ENCODE measurements around the gene SBF1. TPM values are rescaled to one million over a fixed set of nuclear protein-coding genes. Genes with fewer than 3 reads are reported as not detected.

SBF1 gene
- total RNA-seq, 2 experiments from 2014 or later: 220 to 227 TPM

- Mint-ChIP-seq H3K27ac (no peak overlapping the region), H3K4me1 (ENCODE audit: low read depth) (peaks cover 7% of the 10 kb centered on the region), H3K4me3 (no peak overlapping the region), H3K9me3 (no peaks in the 10 kb centered on the region), H3K27me3 (no peaks in the 10 kb centered on the region), H3K36me3 (ENCODE audit: low read depth) (peaks cover 65% of the 10 kb centered on the region)
- Histone ChIP-seq H3K4me3 (ENCODE audit: low read length) (no peak overlapping the region), H3K27me3 (ENCODE audit: control insufficient read depth in 1 of 2, insufficient read depth in 2 of 2, low read length in 2 of 2) (no peaks in the 10 kb centered on the region), H3K36me3 (ENCODE audit: insufficient read depth, low read length) (peaks cover 52% of the 10 kb centered on the region), H3K27ac (ENCODE audit: low read depth in 1 of 2, low read length in 2 of 2) (no peak overlapping the region), H3K4me1 (ENCODE audit: insufficient read depth, low read length) (peaks cover 2% of the 10 kb centered on the region), H3K9me3 (ENCODE audit: control insufficient read depth in 1 of 2, insufficient read depth in 1 of 2, low read length in 2 of 2) (no peaks in the 10 kb centered on the region)
- POLR2A ChIA-PET: interaction anchor here (0.8 kb wide), 1 partner anchor 10 kb away, joined by 3 read pairs; no protein-coding TSS in a partner anchor
- DNase-seq: no peak
- CTCF ChIA-PET: no interaction called here
- intact Hi-C loops (cut with DNase I, micrococcal nuclease): no loop called here
- no peak for TF ChIP-seq CTCF (IDR thresholded peaks at IDR 0.05)
- no peak for ATAC-seq (ENCODE audit: poor library complexity)
These were observed 41.2 kb upstream of the SBF1 start for GRCh38 chr22:50516068-50516467.

GRCh38 chr22:50513175-50513574, 38.3 kb upstream of the SBF1 start:
- H3K9me3 ChIP-seq (ENCODE audit: control insufficient read depth in 1 of 2, insufficient read depth in 1 of 2, low read length in 2 of 2): no peaks in the 10 kb centered on the region
- H3K27ac ChIP-seq (ENCODE audit: low read depth in 1 of 2, low read length in 2 of 2): no peak overlapping the region
- ChIA-PET CTCF (no interaction called here), POLR2A (interaction anchor here (1.2 to 2.1 kb wide), 3 partner anchors 12 to 108 kb away, joined by 3 to 7 read pairs (median 5); partner anchors contain the start of gene SCO2)
- ATAC-seq (ENCODE audit: poor library complexity) (no peak), DNase-seq (no peak)
- H3K36me3 ChIP-seq (ENCODE audit: insufficient read depth, low read length): peaks cover 34% of the 10 kb centered on the region
- H3K4me1 ChIP-seq (ENCODE audit: insufficient read depth, low read length): peaks cover 11% of the 10 kb centered on the region
- peaks cover 42% of the 10 kb centered on the region for H3K36me3 Mint-ChIP-seq (ENCODE audit: low read depth)
- no peaks in the 10 kb centered on the region for H3K9me3 Mint-ChIP-seq
- intact Hi-C loops (cut with DNase I, micrococcal nuclease): no loop called here
- TF ChIP-seq CTCF (IDR thresholded peaks at IDR 0.05): no peak
- no peak overlapping the region for H3K4me3 Mint-ChIP-seq
- no peaks in the 10 kb centered on the region for H3K27me3 Mint-ChIP-seq
- peaks cover 21% of the 10 kb centered on the region for H3K4me1 Mint-ChIP-seq (ENCODE audit: low read depth)
- no peaks in the 10 kb centered on the region for H3K27me3 ChIP-seq (ENCODE audit: control insufficient read depth in 1 of 2, insufficient read depth in 2 of 2, low read length in 2 of 2)
- no peak overlapping the region for H3K27ac Mint-ChIP-seq
- no peak overlapping the region for H3K4me3 ChIP-seq (ENCODE audit: low read length)

GRCh38 chr22:50508897-50509296, 34.1 kb upstream of the SBF1 start:
- ChIA-PET CTCF (interaction anchor here (2.0 to 3.6 kb wide), 5 partner anchors 11 to 112 kb away, joined by 5 to 42 read pairs (median 11); partner anchors contain the start of genes SCO2 and SYCE3), POLR2A (interaction anchor here (0.7 to 4.9 kb wide), 16 partner anchors 8 to 263 kb away, joined by 3 to 250 read pairs (median 10); partner anchors contain the start of genes ARSA, CHKB, KLHDC7B and SCO2)
- Histone ChIP-seq H3K36me3 (ENCODE audit: insufficient read depth, low read length) (peaks cover 28% of the 10 kb centered on the region), H3K4me3 (ENCODE audit: low read length) (peak overlapping the region; percentile 73), H3K27ac (ENCODE audit: low read depth in 1 of 2, low read length in 2 of 2) (peak overlapping the region; percentile 83 to 85), H3K27me3 (ENCODE audit: control insufficient read depth in 1 of 2, insufficient read depth in 2 of 2, low read length in 2 of 2) (no peaks in the 10 kb centered on the region), H3K9me3 (ENCODE audit: control insufficient read depth in 1 of 2, insufficient read depth in 1 of 2, low read length in 2 of 2) (no peaks in the 10 kb centered on the region), H3K4me1 (ENCODE audit: insufficient read depth, low read length) (peaks cover 38% of the 10 kb centered on the region)
- DNase-seq (peak in 1 of 14 experiments; percentile 40), ATAC-seq (ENCODE audit: poor library complexity) (no peak)
- Mint-ChIP-seq H3K9me3 (no peaks in the 10 kb centered on the region), H3K27ac (peak overlapping the region; percentile 95), H3K4me1 (ENCODE audit: low read depth) (peaks cover 21% of the 10 kb centered on the region), H3K27me3 (no peaks in the 10 kb centered on the region), H3K36me3 (ENCODE audit: low read depth) (peaks cover 20% of the 10 kb centered on the region), H3K4me3 (peak overlapping the region; percentile 88)
- intact Hi-C loops (cut with DNase I, micrococcal nuclease): loop anchor here (1.0 to 10.0 kb wide), 8 partner anchors 16 to 264 kb away; partner anchors contain the start of genes SCO2 (in 2 of the 2), CHKB (in 1 of the 2), PPP6R2 (in 1 of the 2) and TUBGCP6 (in 1 of the 2)
- TF ChIP-seq CTCF (IDR thresholded peaks at IDR 0.05): no peak
